GM23338 (cell line): ENCODE data around the gene CTU2. TPM values are rescaled to one million over a fixed set of nuclear protein-coding genes. Genes with fewer than 3 reads are reported as not detected.

Experiments used
- ATAC-seq: fragments of 200-7000 bp; cut with Tn5 transposase; 3 replicates; pipeline ENCODE4 v1.9.1; 2020
- DNase-seq: peaks from one replicate; pipeline ENCODE4 v3.0.0-alpha.2; 2015; ENCODE audit warnings: low spot score
- H2AFZ ChIP-seq: fragments of 200-600 bp; sonication (generic); 2 replicates; pipeline ENCODE4 v1.8.0; 2016; ENCODE audit warnings: antibody characterized with exemption, mild to moderate bottlenecking, moderate library complexity
- H3F3A ChIP-seq: fragments of 200-600 bp; sonication (generic); replicated peaks from 2 replicates; pipeline ENCODE4 v1.8.0; 2017; ENCODE audit warnings: antibody characterized with exemption, mixed run types, low read depth
- H3K27ac ChIP-seq: fragments of 200-600 bp; sonication (generic); 2 replicates; pipeline ENCODE4 v1.6.1; 2016; ENCODE audit warnings: low read depth
- H3K27me3 ChIP-seq: fragments of 200-600 bp; sonication (generic); 2 replicates; pipeline ENCODE4 v1.8.0; 2016; ENCODE audit warnings: mild to moderate bottlenecking, mixed run types, moderate library complexity; ENCODE audit not compliant: insufficient read depth
- H3K36me3 ChIP-seq: fragments of 200-600 bp; sonication (generic); 2 replicates; pipeline ENCODE4 v1.8.0; 2016; ENCODE audit warnings: mild to moderate bottlenecking; ENCODE audit not compliant: insufficient read depth
- H3K4me1 ChIP-seq: fragments of 200-600 bp; sonication (generic); 2 replicates; pipeline ENCODE4 v1.8.0; 2016; ENCODE audit warnings: mild to moderate bottlenecking, moderate library complexity; ENCODE audit not compliant: insufficient read depth
- H3K4me2 ChIP-seq: fragments of 200-600 bp; sonication (generic); 2 replicates; pipeline ENCODE4 v1.7.1; 2017; ENCODE audit warnings: mixed run types
- H3K4me3 ChIP-seq: fragments of 200-600 bp; sonication (generic); 2 replicates; pipeline ENCODE4 v1.6.1; 2016; ENCODE audit warnings: mixed run types
- H3K79me2 ChIP-seq: fragments of 200-600 bp; sonication (generic); replicated peaks from 2 replicates; pipeline ENCODE4 v1.8.0; 2017; ENCODE audit warnings: mild to moderate bottlenecking; ENCODE audit not compliant: insufficient read depth
- H3K9me2 ChIP-seq: fragments of 200-600 bp; sonication (generic); 2 replicates; pipeline ENCODE4 v1.8.0; 2017; ENCODE audit not compliant: insufficient read depth
- H4K20me1 ChIP-seq: fragments of 200-600 bp; sonication (generic); replicated peaks from 2 replicates; pipeline ENCODE4 v1.8.0; 2017; ENCODE audit warnings: mild to moderate bottlenecking; ENCODE audit not compliant: insufficient read depth
- H3K27ac Mint-ChIP-seq: 2 replicates; pipeline ENCODE4 v1.8.0; 2020; ENCODE audit warnings: inconsistent platforms, mild to moderate bottlenecking, moderate library complexity, mixed read lengths
- H3K27me3 Mint-ChIP-seq: 3 replicates; pipeline ENCODE4 v1.8.0; 2022; ENCODE audit warnings: low read depth, mild to moderate bottlenecking, moderate library complexity, mixed read lengths, inconsistent platforms; ENCODE audit not compliant: insufficient read depth, poor library complexity
- H3K36me3 Mint-ChIP-seq: 3 replicates; pipeline ENCODE4 v1.8.0; 2021; ENCODE audit warnings: low read depth, mild to moderate bottlenecking, inconsistent platforms, moderate library complexity, mixed read lengths
- H3K4me1 Mint-ChIP-seq: 3 replicates; pipeline ENCODE4 v1.8.0; 2020; ENCODE audit warnings: mild to moderate bottlenecking, inconsistent platforms, mixed read lengths
- H3K4me3 Mint-ChIP-seq: 3 replicates; pipeline ENCODE4 v1.8.0; 2021; ENCODE audit warnings: moderate library complexity, mild to moderate bottlenecking, inconsistent platforms, mixed read lengths
- H3K9me3 Mint-ChIP-seq: 3 replicates; pipeline ENCODE4 v1.8.0; 2020; ENCODE audit warnings: moderate library complexity, mild to moderate bottlenecking, inconsistent platforms, mixed read lengths
- CREB1 ChIP-seq: fragments of 250-450 bp; sonication (Bioruptor Pico); IDR thresholded peaks from 2 replicates; pipeline ENCODE4 v1.5.0; 2020; ENCODE audit warnings: low read depth, mild to moderate bottlenecking, moderate library complexity
- CTCF ChIP-seq, 2 experiments: fragments of 200-600 bp in 1 of 2; sonication (generic) in 1 of 2; conservative IDR thresholded peaks; 2 replicates each; pipeline versions ENCODE4 v1.5.1 to v1.6.1; 2016 to 2017; ENCODE audit warnings: antibody characterized with exemption in 2 of 2, low read depth in 2 of 2, mild to moderate bottlenecking in 2 of 2, moderate library complexity in 1 of 2
- EZH2 ChIP-seq: fragments of 200-600 bp; sonication (generic); IDR thresholded peaks from one replicate; pipeline ENCODE4 v1.8.0; 2017; ENCODE audit warnings: antibody characterized with exemption, mild to moderate bottlenecking, low read depth; ENCODE audit not compliant: unreplicated experiment
- EZH2phosphoT487 ChIP-seq: fragments of 200-600 bp; sonication (generic); IDR thresholded peaks from one replicate; pipeline ENCODE4 v1.8.1; 2018; ENCODE audit warnings: antibody characterized with exemption; ENCODE audit not compliant: unreplicated experiment
- JUNB ChIP-seq: IDR thresholded peaks from one replicate; pipeline ENCODE4 v1.6.1; 2016; ENCODE audit warnings: antibody characterized with exemption; ENCODE audit not compliant: unreplicated experiment
- NANOG ChIP-seq: IDR thresholded peaks from 2 replicates; pipeline ENCODE4 v1.6.1; 2016; ENCODE audit warnings: antibody characterized with exemption, borderline replicate concordance
- POLR2AphosphoS5 ChIP-seq: IDR thresholded peaks from 2 replicates; pipeline ENCODE4 v1.6.1; 2016; ENCODE audit warnings: antibody characterized with exemption, low read depth
- REST ChIP-seq: IDR thresholded peaks from one replicate; pipeline ENCODE4 v1.6.1; 2018; ENCODE audit warnings: antibody characterized with exemption; ENCODE audit not compliant: unreplicated experiment
- STAT1 ChIP-seq: IDR thresholded peaks from one replicate; pipeline ENCODE4 v1.6.1; 2016; ENCODE audit warnings: antibody characterized with exemption; ENCODE audit not compliant: unreplicated experiment
- ZNF462 ChIP-seq: fragments of 250-450 bp; sonication (Bioruptor Pico); IDR thresholded peaks from 2 replicates; pipeline ENCODE4 v1.5.0; 2020; ENCODE audit warnings: mild to moderate bottlenecking, moderate library complexity
- polyA plus RNA-seq: library from polyadenylated mRNA; unstranded; fragments of >200 nt; fragmentation: Nextera tagmentation; extraction: Ambion mirVana; gene quantifications from 2 replicates; pipeline ENCODE4 v1.2.1, GENCODE V29; 2016
- total RNA-seq: library from RNA; depleted of rRNA; stranded (reverse); fragments of >200 nt; shearing (Covaris generic); gene quantifications from 2 replicates; pipeline ENCODE4 v1.2.3, GENCODE V29; 2014

Gene CTU2
- total and polyA plus RNA-seq, 2 experiments from 2014 or later = 22.3 to 25.7 TPM

GRCh38 chr16:88758227-88758943 lies 52.1 kb downstream of the CTU2 start:
- Histone ChIP-seq H3K27me3 (no peaks in the 10 kb centered on the region), H3K9me2 (no peaks in the 10 kb centered on the region), H4K20me1 (no peaks in the 10 kb centered on the region), H3K36me3 (no peaks in the 10 kb centered on the region), H3F3A (peaks cover 19% of the 10 kb centered on the region; the same call in 1 of the 2 replicates), H2AFZ (no peak overlapping the region), H3K4me3 (no peak overlapping the region), H3K27ac (no peak overlapping the region; the same call in 1 of the 2 replicates), H3K4me2 (no peak overlapping the region), H3K4me1 (peaks cover 8% of the 10 kb centered on the region), H3K79me2 (peaks cover 4% of the 10 kb centered on the region)
- peaks cover 25% of the 10 kb centered on the region for H3K27me3 Mint-ChIP-seq
- H3K9me3 Mint-ChIP-seq = no peaks in the 10 kb centered on the region
- DNase-seq = no peak
- no peak overlapping the region for H3K4me3 Mint-ChIP-seq
- TF ChIP-seq NANOG (no peak), EZH2 (no peak), JUNB (no peak), CTCF (conservative IDR thresholded peaks at IDR 0.05; ENCODE audit: low read depth in 2 of 2) (no peak), CREB1 (no peak), REST (no peak), ZNF462 (CRISPR knock-in tag) (no peak), STAT1 (no peak), EZH2phosphoT487 (no peak), POLR2AphosphoS5 (no peak)
- H3K36me3 Mint-ChIP-seq = no peaks in the 10 kb centered on the region; the same call in 2 of the 3 replicates
- H3K27ac Mint-ChIP-seq = no peak overlapping the region
- peaks cover 43% of the 10 kb centered on the region for H3K4me1 Mint-ChIP-seq
- ATAC-seq = no peak
